ENCODE data around the gene CADM1.

DNA sequence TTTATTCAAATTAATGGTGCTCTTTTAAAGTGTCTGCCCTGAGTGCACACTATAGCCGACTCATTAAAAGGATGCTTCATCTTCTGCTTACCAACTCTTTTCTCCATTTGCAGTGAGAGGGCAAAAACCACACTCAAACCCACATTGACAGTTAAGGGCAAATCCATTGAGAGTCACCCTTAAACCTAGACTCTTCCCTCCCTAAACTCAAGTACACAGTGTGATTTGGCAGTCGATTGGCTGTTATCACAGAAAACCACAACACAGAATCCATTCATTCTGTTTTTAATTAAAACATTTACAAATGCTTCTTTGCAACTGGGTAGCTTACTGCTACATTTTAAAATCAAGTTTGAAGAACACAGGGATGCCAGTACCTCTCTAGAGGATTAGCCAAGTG, 120.0 kb downstream of the CADM1 start:
- no peak for TF ChIP-seq EZH2 (IDR thresholded peaks at IDR 0.05; ENCODE audit: borderline replicate concordance)
- TF ChIP-seq, protein P1, sequence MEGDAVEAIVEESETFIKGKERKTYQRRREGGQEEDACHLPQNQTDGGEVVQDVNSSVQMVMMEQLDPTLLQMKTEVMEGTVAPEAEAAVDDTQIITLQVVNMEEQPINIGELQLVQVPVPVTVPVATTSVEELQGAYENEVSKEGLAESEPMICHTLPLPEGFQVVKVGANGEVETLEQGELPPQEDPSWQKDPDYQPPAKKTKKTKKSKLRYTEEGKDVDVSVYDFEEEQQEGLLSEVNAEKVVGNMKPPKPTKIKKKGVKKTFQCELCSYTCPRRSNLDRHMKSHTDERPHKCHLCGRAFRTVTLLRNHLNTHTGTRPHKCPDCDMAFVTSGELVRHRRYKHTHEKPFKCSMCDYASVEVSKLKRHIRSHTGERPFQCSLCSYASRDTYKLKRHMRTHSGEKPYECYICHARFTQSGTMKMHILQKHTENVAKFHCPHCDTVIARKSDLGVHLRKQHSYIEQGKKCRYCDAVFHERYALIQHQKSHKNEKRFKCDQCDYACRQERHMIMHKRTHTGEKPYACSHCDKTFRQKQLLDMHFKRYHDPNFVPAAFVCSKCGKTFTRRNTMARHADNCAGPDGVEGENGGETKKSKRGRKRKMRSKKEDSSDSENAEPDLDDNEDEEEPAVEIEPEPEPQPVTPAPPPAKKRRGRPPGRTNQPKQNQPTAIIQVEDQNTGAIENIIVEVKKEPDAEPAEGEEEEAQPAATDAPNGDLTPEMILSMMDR (IDR thresholded peaks at IDR 0.05; ENCODE audit: poor library complexity), result no peak
